Panc1 (cell line): ENCODE measurements around the gene ARID5A. TPM values are rescaled to one million over a fixed set of nuclear protein-coding genes. Genes with fewer than 3 reads are reported as not detected.

ENCODE experiments used
- ATAC-seq: fragments of 200-7000 bp; cut with Tn5 transposase; 2 replicates; pipeline ENCODE4 v1.9.1; 2020; ENCODE audit warnings: mild to moderate bottlenecking, moderate library complexity
- Bru-seq: library from RNA; stranded (reverse); fragments of 400-500 nt; gene quantifications from one replicate; lab custom pipeline; 2021; lab: Mats Ljungman, UMichigan
- BruChase-seq, 2 experiments: library from RNA; stranded (reverse); fragments of 400-500 nt; gene quantifications; one replicate each; lab custom pipeline; 2021; lab: Mats Ljungman, UMichigan
- BruUV-seq: library from RNA; stranded (reverse); fragments of 400-500 nt; replicated peaks from 2 replicates; lab custom pipeline; 2021; lab: Mats Ljungman, UMichigan
- CTCF ChIA-PET: fragments of 300-600 bp; sonication (Branson Sonifier 250); formaldehyde crosslinking; loops from one replicate; lab custom pipeline; 2022; ENCODE audit warnings: antibody characterized with exemption; lab: Charles Lee
- POLR2A ChIA-PET: fragments of 300-600 bp; sonication (Branson Sonifier 250); formaldehyde crosslinking; loops from one replicate; lab custom pipeline; 2022; ENCODE audit warnings: antibody characterized with exemption; lab: Charles Lee
- DNase-seq: peaks from one replicate; pipeline ENCODE4 v3.0.0-alpha.2; 2010; ENCODE audit warnings: low read depth, low spot score
- H3K27ac ChIP-seq: 2 replicates; pipeline ENCODE4 v1.5.1; 2011; ENCODE audit warnings: mild to moderate bottlenecking, low read length, inconsistent platforms
- H3K27me3 ChIP-seq: fragments of 200-500 bp; sonication (Bioruptor generic); 2 replicates; pipeline ENCODE4 v1.6.0; 2014; ENCODE audit warnings: low read length, inconsistent platforms; ENCODE audit not compliant: control insufficient read depth, insufficient read depth
- H3K36me3 ChIP-seq: fragments of 200-500 bp; sonication (Bioruptor generic); 2 replicates; pipeline ENCODE4 v1.5.1; 2014; ENCODE audit warnings: inconsistent platforms, mild to moderate bottlenecking, low read length, moderate library complexity; ENCODE audit not compliant: control insufficient read depth, insufficient read depth
- H3K4me1 ChIP-seq: 2 replicates; pipeline ENCODE4 v1.5.1; 2011; ENCODE audit warnings: inconsistent platforms, mild to moderate bottlenecking, low read length, moderate library complexity; ENCODE audit not compliant: control insufficient read depth, insufficient read depth
- H3K4me3 ChIP-seq, 2 experiments: 2 replicates each; pipeline ENCODE4 v1.5.1; 2011 to 2012; ENCODE audit warnings: low read depth in 2 of 2, low read length in 2 of 2, mild to moderate bottlenecking in 2 of 2, inconsistent platforms in 1 of 2, moderate library complexity in 1 of 2
- H3K9me3 ChIP-seq: fragments of 200-500 bp; sonication (Bioruptor generic); 2 replicates; pipeline ENCODE4 v1.5.1; 2014; ENCODE audit warnings: low read depth, mild to moderate bottlenecking, inconsistent platforms, low read length, moderate library complexity; ENCODE audit not compliant: control insufficient read depth, insufficient read depth
- CTCF ChIP-seq: fragments of 450-650 bp; IDR thresholded peaks from 2 replicates; pipeline ENCODE4 v1.5.1; 2017; ENCODE audit warnings: mild to moderate bottlenecking
- POLR2AphosphoS5 ChIP-seq: IDR thresholded peaks from 2 replicates; pipeline ENCODE4 v1.6.1; 2012; ENCODE audit warnings: mild to moderate bottlenecking, low read depth, low read length, moderate library complexity
- SIN3A ChIP-seq: IDR thresholded peaks from 2 replicates; pipeline ENCODE4 v1.6.1; 2012; ENCODE audit warnings: low read depth, mild to moderate bottlenecking, low read length, moderate library complexity, borderline replicate concordance; ENCODE audit not compliant: insufficient read depth
- TCF7L2 ChIP-seq: IDR thresholded peaks from 2 replicates; pipeline ENCODE4 v1.6.1; 2011; ENCODE audit warnings: mild to moderate bottlenecking, low read depth, low read length, inconsistent platforms
- in situ Hi-C: cut with HindIII; loops from 2 replicates; pipeline ENCODE4 v1.10.0; 2016; ENCODE audit warnings: low sequenced_read_pairs, low pct_unique_long_range_greater_than_20kb
- intact Hi-C: fragments of 100-400 bp; cut with micrococcal nuclease; formaldehyde crosslinking; loops from one replicate; pipeline ENCODE4 v1.10.0; 2022; ENCODE audit not compliant: unreplicated experiment
- long read RNA-seq: library from polyadenylated mRNA; unstranded; transcript quantifications from one replicate; pipeline ENCODE4 v2.0.0, GENCODE V29; 2021; ENCODE audit not compliant: unreplicated experiment
- polyA plus RNA-seq: library from polyadenylated mRNA; unstranded; fragments of >200 nt; gene quantifications from one replicate; pipeline ENCODE4 v1.2.1, GENCODE V29; 2012; ENCODE audit warnings: missing spikeins; ENCODE audit not compliant: insufficient read length
- total RNA-seq: library from RNA; stranded (reverse); gene quantifications from one replicate; pipeline ENCODE4 v1.2.1, GENCODE V29; 2021; ENCODE audit not compliant: unreplicated experiment
- TF ChIP-seq, protein P1 (sequence below), 2 experiments: IDR thresholded peaks; 2 replicates each; pipeline ENCODE4 v1.6.1; 2011 to 2012; ENCODE audit warnings: low read depth in 2 of 2, control low read depth in 1 of 2, low read length in 1 of 2, mild to moderate bottlenecking in 1 of 2, moderate library complexity in 1 of 2; ENCODE audit not compliant: insufficient read depth in 1 of 2

ARID5A gene, protein sequence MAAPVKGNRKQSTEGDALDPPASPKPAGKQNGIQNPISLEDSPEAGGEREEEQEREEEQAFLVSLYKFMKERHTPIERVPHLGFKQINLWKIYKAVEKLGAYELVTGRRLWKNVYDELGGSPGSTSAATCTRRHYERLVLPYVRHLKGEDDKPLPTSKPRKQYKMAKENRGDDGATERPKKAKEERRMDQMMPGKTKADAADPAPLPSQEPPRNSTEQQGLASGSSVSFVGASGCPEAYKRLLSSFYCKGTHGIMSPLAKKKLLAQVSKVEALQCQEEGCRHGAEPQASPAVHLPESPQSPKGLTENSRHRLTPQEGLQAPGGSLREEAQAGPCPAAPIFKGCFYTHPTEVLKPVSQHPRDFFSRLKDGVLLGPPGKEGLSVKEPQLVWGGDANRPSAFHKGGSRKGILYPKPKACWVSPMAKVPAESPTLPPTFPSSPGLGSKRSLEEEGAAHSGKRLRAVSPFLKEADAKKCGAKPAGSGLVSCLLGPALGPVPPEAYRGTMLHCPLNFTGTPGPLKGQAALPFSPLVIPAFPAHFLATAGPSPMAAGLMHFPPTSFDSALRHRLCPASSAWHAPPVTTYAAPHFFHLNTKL
- 19.3 TPM for total RNA-seq
- 29.1 TPM for polyA plus RNA-seq
- Bru-seq, nascent RNA, result percentile 61 among the genes with signal in this experiment
- percentile 58 among the genes with signal in this experiment for BruChase-seq, experiment 1, labeled RNA remaining after a 2-hour chase
- BruChase-seq, experiment 2, labeled RNA remaining after a 6-hour chase, result percentile 58 among the genes with signal in this experiment
- long read RNA-seq, transcript ARID5A-202 (6 exons, 2,038 nt), result minor isoform, 12 of 40 reads
- long read RNA-seq, transcript ARID5A-201 (7 exons, 2,188 nt), result major isoform, 13 of 40 reads
- long read RNA-seq, partial matches to known transcripts, result 1 of 40 reads
- long read RNA-seq, other reads (novel, unspliced or antisense), result 14 of 40 reads

DNA sequence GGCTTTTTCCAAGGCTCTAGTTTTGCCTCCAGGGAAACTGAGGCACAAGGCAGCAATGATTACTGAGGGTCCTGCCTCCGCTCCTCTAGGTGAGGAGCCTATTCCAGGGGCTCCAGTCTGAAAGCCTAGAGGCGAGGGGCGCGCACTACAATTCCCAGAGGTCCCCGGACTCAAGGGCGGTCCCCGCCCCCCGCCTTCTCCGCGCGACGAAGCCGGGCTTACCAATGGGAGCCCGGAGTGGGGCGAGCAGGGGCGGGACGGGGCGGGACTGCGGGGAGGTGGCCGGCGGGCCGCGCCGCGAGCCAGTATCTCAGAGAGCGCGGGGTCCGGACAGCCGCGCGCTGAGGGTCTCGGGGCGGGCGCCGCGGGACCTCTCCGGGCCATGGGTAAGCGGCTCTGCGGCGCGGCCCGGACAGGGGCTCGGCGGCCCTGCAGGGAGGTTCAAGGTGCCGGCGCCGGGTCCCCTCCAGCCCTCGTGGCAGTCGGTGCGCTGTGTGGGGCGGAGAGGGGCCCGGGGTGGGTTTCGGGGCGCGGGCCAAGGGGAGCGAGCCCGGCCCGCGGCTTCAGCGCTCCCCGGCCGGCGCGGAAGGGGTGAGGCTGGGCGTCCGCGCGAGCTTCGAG lies at the start of gene ARID5A:
Gene ARID5A (plus strand): TSS at position 308 of the 621 bp plus-strand sequence. CDS start 75 bp downstream, at position 383.
- Histone ChIP-seq H3K4me1 (peaks cover 76% of the 10 kb centered on the region), H3K36me3 (no peaks in the 10 kb centered on the region), H3K27me3 (no peaks in the 10 kb centered on the region), H3K9me3 (no peaks in the 10 kb centered on the region), H3K4me3 (peak within 1 kb of the TSS; percentile 57 to 67), H3K27ac (peak within 1 kb of the TSS; percentile 65)
- intact Hi-C loops (no loop called here), in situ Hi-C loops (no loop called here)
- ATAC-seq (peak; percentile 91), DNase-seq (no peak)
- ChIA-PET POLR2A (interaction anchor here (0.7 kb wide), 1 partner anchor 98 kb away, joined by 4 read pairs; no protein-coding TSS in a partner anchor), CTCF (no interaction called here)
- no TSS peak for BruUV-seq
- TF ChIP-seq POLR2AphosphoS5 (0 out of 2 replicates have a peak, but pooled peaks have one; percentile 36), CTCF (no peak), SIN3A (0 out of 2 replicates have a peak, but pooled peaks have one; percentile 39)
- TF ChIP-seq, protein P1, sequence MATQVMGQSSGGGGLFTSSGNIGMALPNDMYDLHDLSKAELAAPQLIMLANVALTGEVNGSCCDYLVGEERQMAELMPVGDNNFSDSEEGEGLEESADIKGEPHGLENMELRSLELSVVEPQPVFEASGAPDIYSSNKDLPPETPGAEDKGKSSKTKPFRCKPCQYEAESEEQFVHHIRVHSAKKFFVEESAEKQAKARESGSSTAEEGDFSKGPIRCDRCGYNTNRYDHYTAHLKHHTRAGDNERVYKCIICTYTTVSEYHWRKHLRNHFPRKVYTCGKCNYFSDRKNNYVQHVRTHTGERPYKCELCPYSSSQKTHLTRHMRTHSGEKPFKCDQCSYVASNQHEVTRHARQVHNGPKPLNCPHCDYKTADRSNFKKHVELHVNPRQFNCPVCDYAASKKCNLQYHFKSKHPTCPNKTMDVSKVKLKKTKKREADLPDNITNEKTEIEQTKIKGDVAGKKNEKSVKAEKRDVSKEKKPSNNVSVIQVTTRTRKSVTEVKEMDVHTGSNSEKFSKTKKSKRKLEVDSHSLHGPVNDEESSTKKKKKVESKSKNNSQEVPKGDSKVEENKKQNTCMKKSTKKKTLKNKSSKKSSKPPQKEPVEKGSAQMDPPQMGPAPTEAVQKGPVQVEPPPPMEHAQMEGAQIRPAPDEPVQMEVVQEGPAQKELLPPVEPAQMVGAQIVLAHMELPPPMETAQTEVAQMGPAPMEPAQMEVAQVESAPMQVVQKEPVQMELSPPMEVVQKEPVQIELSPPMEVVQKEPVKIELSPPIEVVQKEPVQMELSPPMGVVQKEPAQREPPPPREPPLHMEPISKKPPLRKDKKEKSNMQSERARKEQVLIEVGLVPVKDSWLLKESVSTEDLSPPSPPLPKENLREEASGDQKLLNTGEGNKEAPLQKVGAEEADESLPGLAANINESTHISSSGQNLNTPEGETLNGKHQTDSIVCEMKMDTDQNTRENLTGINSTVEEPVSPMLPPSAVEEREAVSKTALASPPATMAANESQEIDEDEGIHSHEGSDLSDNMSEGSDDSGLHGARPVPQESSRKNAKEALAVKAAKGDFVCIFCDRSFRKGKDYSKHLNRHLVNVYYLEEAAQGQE (IDR thresholded peaks at IDR 0.05; ENCODE audit: insufficient read depth in 1 of 2, low read depth in 2 of 2, low read length in 1 of 2), result no peak

DNA sequence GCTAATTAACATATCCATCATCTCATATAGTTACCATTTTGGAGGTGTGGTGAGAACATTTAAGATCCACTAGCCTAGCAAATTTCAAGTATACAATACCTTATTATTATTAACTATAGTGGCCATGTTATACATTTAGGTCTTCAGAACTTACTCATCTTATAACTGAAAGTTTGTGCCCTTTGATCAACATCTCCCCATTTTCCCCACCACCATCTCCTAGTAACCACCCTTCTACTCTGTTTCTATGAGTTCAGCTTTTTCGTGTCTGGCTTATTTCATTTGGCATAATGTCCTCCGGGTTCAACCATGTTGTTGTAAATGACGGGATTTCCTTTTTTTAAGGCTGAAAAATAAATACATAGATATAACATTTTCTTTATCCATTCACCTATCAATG lies 47.3 kb upstream of the ARID5A start:
- Histone ChIP-seq H3K9me3 (no peaks in the 10 kb centered on the region), H3K36me3 (no peaks in the 10 kb centered on the region), H3K27ac (no peak overlapping the region), H3K4me3 (no peak overlapping the region), H3K4me1 (peaks cover 9% of the 10 kb centered on the region; the same call in 1 of the 2 replicates), H3K27me3 (no peaks in the 10 kb centered on the region)
- ATAC-seq (no peak), DNase-seq (no peak)
- ChIA-PET CTCF (interaction anchor here (0.6 kb wide), 1 partner anchor 11 kb away, joined by 3 read pairs; no protein-coding TSS in a partner anchor), POLR2A (no interaction called here)
- in situ Hi-C loops (no loop called here), intact Hi-C loops (no loop called here)
- no TSS peak for BruUV-seq
- TF ChIP-seq TCF7L2 (no peak), POLR2AphosphoS5 (no peak), CTCF (no peak), SIN3A (no peak)
- TF ChIP-seq, protein P1 (IDR thresholded peaks at IDR 0.05; ENCODE audit: insufficient read depth in 1 of 2, low read depth in 2 of 2, low read length in 1 of 2), result no peak
